ENCODE data around the gene NOL6. TPM values are rescaled to one million over a fixed set of nuclear protein-coding genes. Genes with fewer than 3 reads are reported as not detected.
"Not testable (repeated sequence)": the region's sequence is repeated elsewhere in the genome, so short reads cannot be mapped to it uniquely, and the experiment has no call there.

Gene NOL6
- total RNA-seq, 4 donors from 2014 or later, result 26.2 to 40.2 (median 31.5) TPM

GRCh38 chr9:33461492-33461891 lies 12.2 kb downstream of the NOL6 start:
- no peak overlapping the region for H3K4me3 ChIP-seq (ENCODE audit: low read depth, poor library complexity, severe bottlenecking)
- WGBS, 2 donors, result 27 to 37% methylated on average over 3 of the region's 3 CpGs
- TF ChIP-seq, protein P1, sequence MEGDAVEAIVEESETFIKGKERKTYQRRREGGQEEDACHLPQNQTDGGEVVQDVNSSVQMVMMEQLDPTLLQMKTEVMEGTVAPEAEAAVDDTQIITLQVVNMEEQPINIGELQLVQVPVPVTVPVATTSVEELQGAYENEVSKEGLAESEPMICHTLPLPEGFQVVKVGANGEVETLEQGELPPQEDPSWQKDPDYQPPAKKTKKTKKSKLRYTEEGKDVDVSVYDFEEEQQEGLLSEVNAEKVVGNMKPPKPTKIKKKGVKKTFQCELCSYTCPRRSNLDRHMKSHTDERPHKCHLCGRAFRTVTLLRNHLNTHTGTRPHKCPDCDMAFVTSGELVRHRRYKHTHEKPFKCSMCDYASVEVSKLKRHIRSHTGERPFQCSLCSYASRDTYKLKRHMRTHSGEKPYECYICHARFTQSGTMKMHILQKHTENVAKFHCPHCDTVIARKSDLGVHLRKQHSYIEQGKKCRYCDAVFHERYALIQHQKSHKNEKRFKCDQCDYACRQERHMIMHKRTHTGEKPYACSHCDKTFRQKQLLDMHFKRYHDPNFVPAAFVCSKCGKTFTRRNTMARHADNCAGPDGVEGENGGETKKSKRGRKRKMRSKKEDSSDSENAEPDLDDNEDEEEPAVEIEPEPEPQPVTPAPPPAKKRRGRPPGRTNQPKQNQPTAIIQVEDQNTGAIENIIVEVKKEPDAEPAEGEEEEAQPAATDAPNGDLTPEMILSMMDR (IDR thresholded peaks at IDR 0.05), result no peak
- TF ChIP-seq POLR2A (IDR thresholded peaks at IDR 0.05), result no peak
- no peak for DNase-seq (ENCODE audit: low spot score in 2 of 2)
- intact Hi-C loops (cut with DNase I; ENCODE audit: low total_unique reads), result loop anchor here (10.0 kb wide), 2 partner anchors 87 to 177 kb away; no protein-coding TSS in a partner anchor

GRCh38 chr9:33460854-33461253 lies 12.9 kb downstream of the NOL6 start:
- no peak for DNase-seq (ENCODE audit: low spot score in 2 of 2)
- WGBS, 2 donors, result 72 to 82% methylated on average over 10 of the region's 10 CpGs
- no peak overlapping the region for H3K4me3 ChIP-seq (ENCODE audit: low read depth, poor library complexity, severe bottlenecking)
- no peak for TF ChIP-seq POLR2A (IDR thresholded peaks at IDR 0.05)
- TF ChIP-seq, protein P1 (IDR thresholded peaks at IDR 0.05), result no peak
- intact Hi-C loops (cut with DNase I; ENCODE audit: low total_unique reads), result loop anchor here (10.0 kb wide), 2 partner anchors 86 to 176 kb away; no protein-coding TSS in a partner anchor

- TF ChIP-seq, protein P1 (IDR thresholded peaks at IDR 0.05), result no peak
- no peak for TF ChIP-seq POLR2A (IDR thresholded peaks at IDR 0.05)
- no peak overlapping the region for H3K4me3 ChIP-seq (ENCODE audit: low read depth, poor library complexity, severe bottlenecking)
- intact Hi-C loops (cut with DNase I; ENCODE audit: low total_unique reads), result no loop called here
- DNase-seq (ENCODE audit: low spot score in 2 of 2), result no peak
- WGBS, 2 donors, result 57 to 64% methylated on average over 3 of the region's 3 CpGs
These were observed 14.6 kb downstream of the NOL6 start for GRCh38 chr9:33459115-33459514.

DNA sequence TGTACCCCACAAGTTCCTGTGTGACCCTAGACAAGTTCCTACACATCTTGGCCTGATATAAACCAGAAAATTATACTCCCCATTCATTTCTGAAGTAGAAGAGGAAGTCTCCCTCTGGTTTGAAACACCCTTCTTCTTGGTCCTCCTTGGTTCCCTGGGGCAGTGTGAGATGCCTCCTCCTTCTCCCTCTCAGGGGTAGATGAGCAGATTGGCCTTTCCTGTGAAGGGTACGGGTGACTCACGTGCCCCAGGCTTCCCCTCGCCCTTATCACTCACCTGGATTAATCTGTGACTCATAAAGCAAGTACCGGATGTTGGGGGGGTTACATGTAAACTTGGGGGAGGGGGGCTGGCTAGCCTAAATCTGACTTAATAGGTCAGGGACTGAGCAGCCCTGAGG lies 15.3 kb downstream of the NOL6 start:
- WGBS, 2 donors, result 43 to 53% methylated on average over 4 of the region's 4 CpGs
- intact Hi-C loops (cut with DNase I; ENCODE audit: low total_unique reads), result no loop called here
- no peak for DNase-seq (ENCODE audit: low spot score in 2 of 2)
- no peak for TF ChIP-seq POLR2A (IDR thresholded peaks at IDR 0.05)
- TF ChIP-seq, protein P1 (IDR thresholded peaks at IDR 0.05), result no peak
- H3K4me3 ChIP-seq (ENCODE audit: low read depth, poor library complexity, severe bottlenecking), result no peak overlapping the region

- TF ChIP-seq POLR2A (IDR thresholded peaks at IDR 0.05), result no peak
- TF ChIP-seq, protein P1 (IDR thresholded peaks at IDR 0.05), result no peak
- H3K4me3 ChIP-seq (ENCODE audit: low read depth, poor library complexity, severe bottlenecking), result no peak overlapping the region
- 77 to 84% methylated on average over 7 of the region's 7 CpGs for WGBS, 2 donors
- intact Hi-C loops (cut with DNase I; ENCODE audit: low total_unique reads), result no loop called here
- no peak for DNase-seq (ENCODE audit: low spot score in 2 of 2)
These were observed 17.8 kb downstream of the NOL6 start for GRCh38 chr9:33455945-33456344.

- intact Hi-C loops (cut with DNase I; ENCODE audit: low total_unique reads); DNase-seq (ENCODE audit: low spot score in 2 of 2): not testable (repeated sequence)
- WGBS, 2 donors, result 92 to 97% methylated on average over 8 of the region's 8 CpGs
These were observed 18.3 kb downstream of the NOL6 start for GRCh38 chr9:33455456-33455855.

DNA sequence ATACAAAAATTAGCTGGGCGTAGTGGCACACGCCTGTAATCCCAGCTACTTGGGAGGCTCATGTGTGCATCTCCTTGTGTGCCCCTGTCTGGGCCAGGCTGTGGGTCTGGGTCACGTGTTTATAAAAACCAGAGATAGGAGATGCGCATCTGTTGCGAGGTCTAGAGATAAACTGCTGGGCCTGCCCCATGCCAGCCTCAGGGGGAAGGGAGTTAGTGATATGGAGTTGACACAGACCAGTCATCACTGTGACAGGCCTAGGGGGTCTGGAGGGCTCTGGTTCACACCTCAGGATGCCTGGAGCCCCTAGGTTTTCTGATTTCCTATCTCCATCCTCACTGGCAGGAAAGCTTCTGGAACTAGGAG lies 19.1 kb downstream of the NOL6 start:
- 91 to 96% methylated on average over 5 of the region's 5 CpGs for WGBS, 2 donors
- DNase-seq (ENCODE audit: low spot score in 2 of 2); intact Hi-C loops (cut with DNase I; ENCODE audit: low total_unique reads): not testable (repeated sequence)

More at GRCh38 chr9:33455456-33455855, 18.3 kb downstream of the NOL6 start:
- H3K4me3 ChIP-seq (ENCODE audit: low read depth, poor library complexity, severe bottlenecking), result not testable (repeated sequence)

More for the DNA sequence above, 19.1 kb downstream of the NOL6 start:
- H3K4me3 ChIP-seq (ENCODE audit: low read depth, poor library complexity, severe bottlenecking), result not testable (repeated sequence)
